CD4-positive, alpha-beta T cell (primary cell): ENCODE results near the gene RDH8. TPM values are rescaled to one million over a fixed set of nuclear protein-coding genes. Genes with fewer than 3 reads are reported as not detected.

ENCODE experiments used
- ATAC-seq: fragments of 200-7000 bp; cut with Tn5 transposase; one replicate; pipeline ENCODE4 v1.10.0; 2022; ENCODE audit warnings: mild to moderate bottlenecking; ENCODE audit not compliant: poor library complexity
- CTCF ChIA-PET: fragments of 350-600 bp; sonication (Branson Sonifier 250); formaldehyde crosslinking; loops from one replicate; lab custom pipeline; 2021; ENCODE audit warnings: antibody characterized with exemption, inconsistent platforms; lab: Charles Lee
- POLR2A ChIA-PET: fragments of 350-600 bp; sonication (Branson Sonifier 250); formaldehyde crosslinking; loops from one replicate; lab custom pipeline; 2021; ENCODE audit warnings: antibody characterized with exemption, inconsistent platforms; lab: Charles Lee
- DNase-seq, 14 experiments: peaks; one replicate each; pipeline ENCODE4 v3.0.0-alpha.2; 2013 to 2020; ENCODE audit warnings: mixed read lengths in 2 of 14
- H3K27ac ChIP-seq, 2 donors: one replicate each; pipeline versions ENCODE4 v1.5.1 to v1.7.0; 2013; ENCODE audit warnings: low read length in 2 of 2, low read depth in 1 of 2, mild to moderate bottlenecking in 1 of 2
- H3K27me3 ChIP-seq, 2 experiments: 1 replicate in 1 of 2; 2 replicates in 1 of 2; pipeline versions ENCODE4 v1.6.1 to v1.7.0; 2013; ENCODE audit warnings: low read length in 2 of 2, control low read depth in 1 of 2, mild to moderate bottlenecking in 1 of 2, moderate library complexity in 1 of 2; ENCODE audit not compliant: insufficient read depth in 2 of 2, control insufficient read depth in 1 of 2
- H3K36me3 ChIP-seq: one replicate; pipeline ENCODE4 v1.6.1; 2013; ENCODE audit warnings: low read length, control low read depth; ENCODE audit not compliant: insufficient read depth
- H3K4me1 ChIP-seq: one replicate; pipeline ENCODE4 v1.6.1; 2013; ENCODE audit warnings: low read length, control low read depth; ENCODE audit not compliant: insufficient read depth
- H3K4me3 ChIP-seq: one replicate; pipeline ENCODE4 v1.5.1; 2013; ENCODE audit warnings: mild to moderate bottlenecking, low read length, moderate library complexity
- H3K9me3 ChIP-seq, 2 experiments: 1 replicate in 1 of 2; 2 replicates in 1 of 2; pipeline versions ENCODE4 v1.6.1 to v1.7.0; 2013; ENCODE audit warnings: low read length in 2 of 2, mild to moderate bottlenecking in 2 of 2, control low read depth in 1 of 2, moderate library complexity in 1 of 2; ENCODE audit not compliant: control insufficient read depth in 1 of 2, insufficient read depth in 1 of 2
- H3K27ac Mint-ChIP-seq: one replicate; pipeline ENCODE4 v1.8.0; 2020; ENCODE audit warnings: mixed read lengths
- H3K27me3 Mint-ChIP-seq: one replicate; pipeline ENCODE4 v1.8.0; 2021; ENCODE audit warnings: mixed read lengths
- H3K36me3 Mint-ChIP-seq: one replicate; pipeline ENCODE4 v1.8.0; 2021; ENCODE audit warnings: low read depth, mixed read lengths
- H3K4me1 Mint-ChIP-seq: one replicate; pipeline ENCODE4 v1.8.0; 2021; ENCODE audit warnings: low read depth, mixed read lengths
- H3K4me3 Mint-ChIP-seq: one replicate; pipeline ENCODE4 v1.8.0; 2020; ENCODE audit warnings: mild to moderate bottlenecking, mixed read lengths
- H3K9me3 Mint-ChIP-seq: one replicate; pipeline ENCODE4 v1.8.0; 2020; ENCODE audit warnings: mixed read lengths
- CTCF ChIP-seq: fragments of 200-600 bp; IDR thresholded peaks from one replicate; pipeline ENCODE4 v1.8.0; 2022; ENCODE audit warnings: antibody characterized with exemption, mild to moderate bottlenecking
- intact Hi-C, 2 experiments: fragments of 100-400 bp; cut with DNase I in 1 of 2; cut with micrococcal nuclease in 1 of 2; formaldehyde crosslinking; loops; one replicate each; pipeline versions ENCODE4 v1.15.1 to v1.9.0; 2023 to 2025; cut with DNase I, micrococcal nuclease
- total RNA-seq, 174 experiments: library from RNA in 2 of 174; stranded (reverse) in 2 of 174; gene quantifications; one replicate each; pipeline ENCODE4 v1.2.3 and lab custom pipeline; 2021 to 2026

RDH8 gene
- total RNA-seq, 2 experiments from 2014 or later: not detected

- no peak overlapping the region for H3K27ac Mint-ChIP-seq
- DNase-seq: no peak
- H3K4me3 Mint-ChIP-seq: no peak overlapping the region
Measured at GRCh38 chr19:9996541-9996940, 16.7 kb upstream of the RDH8 start.

GRCh38 chr19:10000171-10000826 is 13.0 kb upstream of the RDH8 start:
- H3K4me3 Mint-ChIP-seq: no peak overlapping the region
- H3K36me3 Mint-ChIP-seq: no peaks in the 10 kb centered on the region
- peaks cover 38% of the 10 kb centered on the region for H3K27me3 Mint-ChIP-seq
- TF ChIP-seq CTCF: peak; percentile 75
- intact Hi-C loops: loop anchor here in 1 of 2 experiments (2.0 to 5.0 kb wide), 2 partner anchors 69 to 148 kb away; no protein-coding TSS in a partner anchor
- H3K27ac ChIP-seq: no peak overlapping the region
- CTCF ChIA-PET: interaction anchor here (0.5 to 2.1 kb wide), 6 partner anchors 13 to 1198 kb away, joined by 3 to 15 read pairs (median 4); partner anchors contain the start of gene RDH8
- H3K36me3 ChIP-seq: no peaks in the 10 kb centered on the region
- peaks cover 9 to 11% of the 10 kb centered on the region in 2 experiments for H3K27me3 ChIP-seq
- DNase-seq (peak; percentile 45 to 84 (median 56)), ATAC-seq (peak; percentile 43)
- no peaks in the 10 kb centered on the region for H3K9me3 Mint-ChIP-seq
- no peak overlapping the region for H3K4me3 ChIP-seq
- peaks cover 0 to 5% of the 10 kb centered on the region in 2 experiments for H3K9me3 ChIP-seq
- POLR2A ChIA-PET: no interaction called here
- H3K4me1 Mint-ChIP-seq: peaks cover 5% of the 10 kb centered on the region
- peaks cover 29% of the 10 kb centered on the region for H3K4me1 ChIP-seq
- H3K27ac Mint-ChIP-seq: no peak overlapping the region

More at GRCh38 chr19:9996541-9996940, 16.7 kb upstream of the RDH8 start:
- Mint-ChIP-seq H3K36me3 (no peaks in the 10 kb centered on the region), H3K9me3 (no peaks in the 10 kb centered on the region), H3K27me3 (peaks cover 14% of the 10 kb centered on the region), H3K4me1 (no peaks in the 10 kb centered on the region)
- ATAC-seq: no peak
- intact Hi-C loops: no loop called here
- Histone ChIP-seq H3K27ac (no peak overlapping the region), H3K27me3 (peaks cover 3 to 5% of the 10 kb centered on the region in 2 experiments), H3K36me3 (no peaks in the 10 kb centered on the region), H3K4me3 (no peak overlapping the region), H3K4me1 (peaks cover 9% of the 10 kb centered on the region), H3K9me3 (no peaks in the 10 kb centered on the region)
- ChIA-PET CTCF (no interaction called here), POLR2A (no interaction called here)
- TF ChIP-seq CTCF: no peak

- intact Hi-C loops: loop anchor here in 1 of 2 experiments (2.0 to 5.0 kb wide), 2 partner anchors 71 to 150 kb away; no protein-coding TSS in a partner anchor
- H3K36me3 Mint-ChIP-seq: no peaks in the 10 kb centered on the region
- Histone ChIP-seq H3K4me3 (no peak overlapping the region), H3K27me3 (peaks cover 17 to 22% of the 10 kb centered on the region in 2 experiments), H3K9me3 (peaks cover 0 to 5% of the 10 kb centered on the region in 2 experiments), H3K36me3 (no peaks in the 10 kb centered on the region), H3K4me1 (peaks cover 45% of the 10 kb centered on the region), H3K27ac (no peak overlapping the region)
- ChIA-PET POLR2A (no interaction called here), CTCF (no interaction called here)
- ATAC-seq (no peak), DNase-seq (peak in 2 of 14 experiments; percentile 5 to 29)
- H3K27me3 Mint-ChIP-seq: peaks cover 49% of the 10 kb centered on the region
- H3K4me1 Mint-ChIP-seq: peaks cover 5% of the 10 kb centered on the region
- no peak overlapping the region for H3K27ac Mint-ChIP-seq
- H3K9me3 Mint-ChIP-seq: no peaks in the 10 kb centered on the region
- TF ChIP-seq CTCF: no peak
- no peak overlapping the region for H3K4me3 Mint-ChIP-seq
Measured at GRCh38 chr19:10001899-10002298, 11.4 kb upstream of the RDH8 start.
